ENCODE data around the gene CNPY1. TPM values are rescaled to one million over a fixed set of nuclear protein-coding genes. Genes with fewer than 3 reads are reported as not detected.

The CNPY1 gene
- total RNA-seq, 1 donor from 2014 or later = not detected

- Mint-ChIP-seq H3K4me3 (ENCODE audit: unreplicated experiment) (peak overlapping the region; percentile 46), H3K9me3 (ENCODE audit: unreplicated experiment) (peaks cover 7% of the 10 kb centered on the region), H3K36me3 (ENCODE audit: unreplicated experiment) (no peaks in the 10 kb centered on the region), H3K27ac (ENCODE audit: unreplicated experiment) (no peak overlapping the region), H3K4me1 (ENCODE audit: low read depth, unreplicated experiment) (peaks cover 7% of the 10 kb centered on the region), H3K27me3 (ENCODE audit: unreplicated experiment) (peaks cover 44% of the 10 kb centered on the region)
- TF ChIP-seq CTCF (IDR thresholded peaks at IDR 0.05; ENCODE audit: partially characterized antibody, unreplicated experiment) = no peak
- DNase-seq = peak; percentile 59
These were observed 78.2 kb downstream of the CNPY1 start for GRCh38 chr7:155467846-155468784.

- H3K36me3 Mint-ChIP-seq (ENCODE audit: unreplicated experiment) = no peaks in the 10 kb centered on the region
- DNase-seq = peak; percentile 87
- peak overlapping the region; percentile 74 for H3K4me3 Mint-ChIP-seq (ENCODE audit: unreplicated experiment)
- H3K9me3 Mint-ChIP-seq (ENCODE audit: unreplicated experiment) = peaks cover 2% of the 10 kb centered on the region
- H3K4me1 Mint-ChIP-seq (ENCODE audit: low read depth, unreplicated experiment) = peaks cover 5% of the 10 kb centered on the region
- peak; percentile 38 for TF ChIP-seq CTCF (IDR thresholded peaks at IDR 0.05; ENCODE audit: partially characterized antibody, unreplicated experiment)
- H3K27me3 Mint-ChIP-seq (ENCODE audit: unreplicated experiment) = peaks cover 45% of the 10 kb centered on the region
- H3K27ac Mint-ChIP-seq (ENCODE audit: unreplicated experiment) = no peak overlapping the region
These were observed 79.3 kb downstream of the CNPY1 start for GRCh38 chr7:155466814-155467733.

GRCh38 chr7:155466142-155466813 is 80.1 kb downstream of the CNPY1 start:
- Mint-ChIP-seq H3K4me1 (ENCODE audit: low read depth, unreplicated experiment) (peaks cover 2% of the 10 kb centered on the region), H3K27me3 (ENCODE audit: unreplicated experiment) (peaks cover 48% of the 10 kb centered on the region), H3K9me3 (ENCODE audit: unreplicated experiment) (peaks cover 2% of the 10 kb centered on the region), H3K36me3 (ENCODE audit: unreplicated experiment) (no peaks in the 10 kb centered on the region), H3K4me3 (ENCODE audit: unreplicated experiment) (peak overlapping the region; percentile 42), H3K27ac (ENCODE audit: unreplicated experiment) (no peak overlapping the region)
- no peak for TF ChIP-seq CTCF (IDR thresholded peaks at IDR 0.05; ENCODE audit: partially characterized antibody, unreplicated experiment)
- peak; percentile 41 for DNase-seq

GRCh38 chr7:155465761-155466141 is 80.6 kb downstream of the CNPY1 start:
- Mint-ChIP-seq H3K27ac (ENCODE audit: unreplicated experiment) (no peak overlapping the region), H3K27me3 (ENCODE audit: unreplicated experiment) (peaks cover 50% of the 10 kb centered on the region), H3K4me1 (ENCODE audit: low read depth, unreplicated experiment) (peaks cover 2% of the 10 kb centered on the region)

More at GRCh38 chr7:155465761-155466141, 80.6 kb downstream of the CNPY1 start:
- no peak for DNase-seq
- H3K36me3 Mint-ChIP-seq (ENCODE audit: unreplicated experiment) = no peaks in the 10 kb centered on the region
- H3K9me3 Mint-ChIP-seq (ENCODE audit: unreplicated experiment) = peaks cover 2% of the 10 kb centered on the region
- no peak overlapping the region for H3K4me3 Mint-ChIP-seq (ENCODE audit: unreplicated experiment)
- no peak for TF ChIP-seq CTCF (IDR thresholded peaks at IDR 0.05; ENCODE audit: partially characterized antibody, unreplicated experiment)
